Endothelial cell of umbilical vein (primary cell): Measurements from ENCODE around the gene NSUN4.

Source experiments
- CTCF ChIP-seq, 2 donors: IDR thresholded peaks; 1 replicate in 1 of 2; 2 replicates in 1 of 2; pipeline ENCODE4 v1.5.1; 2011; ENCODE audit warnings: low read length in 2 of 2, mild to moderate bottlenecking in 2 of 2, moderate library complexity in 2 of 2, control low read depth in 1 of 2, inconsistent platforms in 1 of 2, low read depth in 1 of 2; ENCODE audit not compliant: insufficient read depth in 1 of 2; ENCODE audit errors: extremely low read depth in 1 of 2
- EZH2 ChIP-seq: IDR thresholded peaks from 2 replicates; pipeline ENCODE4 v1.6.1; 2012; ENCODE audit warnings: borderline replicate concordance, low read depth, mild to moderate bottlenecking, moderate library complexity, low read length, inconsistent platforms; ENCODE audit not compliant: severe bottlenecking
- POLR2A ChIP-seq: IDR thresholded peaks from 2 replicates; pipeline ENCODE4 v1.6.1; 2012; ENCODE audit warnings: low read depth, mild to moderate bottlenecking, control low read depth, low read length
- POLR2AphosphoS5 ChIP-seq: IDR thresholded peaks from 2 replicates; pipeline ENCODE4 v1.6.1; 2012; ENCODE audit warnings: low read depth, mild to moderate bottlenecking, control low read depth, low read length, moderate library complexity; ENCODE audit not compliant: insufficient read depth

GRCh38 chr1:46404482-46405196 lies 64.0 kb downstream of the NSUN4 start:
- TF ChIP-seq POLR2AphosphoS5, result no peak
- TF ChIP-seq CTCF (IDR thresholded peaks at IDR 0.05; ENCODE audit: extremely low read depth in 1 of 2, insufficient read depth in 1 of 2, low read depth in 1 of 2, low read length in 2 of 2), result no peak
- TF ChIP-seq POLR2A, result no peak
- TF ChIP-seq EZH2, result no peak
